ENCODE measurements around the gene ST3GAL4.

The ST3GAL4 gene

DNA sequence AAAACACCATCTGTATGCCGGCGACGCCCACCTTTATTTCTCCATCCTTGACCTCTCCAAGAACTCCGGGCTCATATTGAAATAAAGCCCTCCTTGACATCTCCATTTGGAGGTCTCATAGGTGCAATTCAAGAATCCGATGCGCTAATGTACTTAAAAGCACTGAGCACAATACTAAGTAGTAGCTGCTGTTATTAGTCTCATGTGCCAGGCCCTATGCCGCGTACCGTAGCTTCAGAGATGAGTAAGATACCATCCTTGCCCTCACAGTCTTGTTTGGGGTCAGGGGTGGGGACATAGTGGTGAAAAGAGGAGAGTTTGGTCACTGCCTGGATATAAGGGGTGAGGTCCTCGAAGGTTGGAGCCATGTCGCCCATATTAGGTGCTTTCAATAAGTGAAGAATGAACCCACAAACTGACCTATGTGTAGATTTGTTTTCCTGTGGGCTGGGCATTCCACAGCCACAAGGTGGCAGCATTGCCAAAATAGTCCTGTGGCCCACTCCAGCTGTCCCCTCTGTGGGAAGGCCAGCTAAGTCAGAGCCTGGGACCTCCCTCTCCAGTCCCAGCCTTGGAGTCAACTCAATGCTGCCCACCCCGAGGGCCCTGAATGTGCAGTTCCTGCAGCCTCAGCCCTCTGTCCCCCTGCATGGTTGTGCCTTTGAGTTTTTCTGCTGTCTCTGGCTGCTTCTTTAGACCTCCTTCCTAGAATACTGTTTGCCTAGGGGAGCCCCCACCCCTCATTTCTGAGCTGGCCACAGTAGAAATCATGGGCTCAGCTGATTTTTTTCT, 45.1 kb upstream of the ST3GAL4 start:
- TF ChIP-seq TAF1 (IDR thresholded peaks at IDR 0.05; ENCODE audit: borderline replicate concordance, insufficient read depth, low read length) (no peak), POLR2AphosphoS5 (IDR thresholded peaks at IDR 0.05; ENCODE audit: low read depth, low read length) (no peak), SIN3A (IDR thresholded peaks at IDR 0.05; ENCODE audit: borderline replicate concordance, insufficient read depth, low read length) (no peak), FOXP2 (optimal IDR thresholded peaks at IDR 0.05; ENCODE audit: borderline replicate concordance, extremely low read depth, extremely low read length, insufficient read depth) (no peak)
- TF ChIP-seq, protein P1, sequence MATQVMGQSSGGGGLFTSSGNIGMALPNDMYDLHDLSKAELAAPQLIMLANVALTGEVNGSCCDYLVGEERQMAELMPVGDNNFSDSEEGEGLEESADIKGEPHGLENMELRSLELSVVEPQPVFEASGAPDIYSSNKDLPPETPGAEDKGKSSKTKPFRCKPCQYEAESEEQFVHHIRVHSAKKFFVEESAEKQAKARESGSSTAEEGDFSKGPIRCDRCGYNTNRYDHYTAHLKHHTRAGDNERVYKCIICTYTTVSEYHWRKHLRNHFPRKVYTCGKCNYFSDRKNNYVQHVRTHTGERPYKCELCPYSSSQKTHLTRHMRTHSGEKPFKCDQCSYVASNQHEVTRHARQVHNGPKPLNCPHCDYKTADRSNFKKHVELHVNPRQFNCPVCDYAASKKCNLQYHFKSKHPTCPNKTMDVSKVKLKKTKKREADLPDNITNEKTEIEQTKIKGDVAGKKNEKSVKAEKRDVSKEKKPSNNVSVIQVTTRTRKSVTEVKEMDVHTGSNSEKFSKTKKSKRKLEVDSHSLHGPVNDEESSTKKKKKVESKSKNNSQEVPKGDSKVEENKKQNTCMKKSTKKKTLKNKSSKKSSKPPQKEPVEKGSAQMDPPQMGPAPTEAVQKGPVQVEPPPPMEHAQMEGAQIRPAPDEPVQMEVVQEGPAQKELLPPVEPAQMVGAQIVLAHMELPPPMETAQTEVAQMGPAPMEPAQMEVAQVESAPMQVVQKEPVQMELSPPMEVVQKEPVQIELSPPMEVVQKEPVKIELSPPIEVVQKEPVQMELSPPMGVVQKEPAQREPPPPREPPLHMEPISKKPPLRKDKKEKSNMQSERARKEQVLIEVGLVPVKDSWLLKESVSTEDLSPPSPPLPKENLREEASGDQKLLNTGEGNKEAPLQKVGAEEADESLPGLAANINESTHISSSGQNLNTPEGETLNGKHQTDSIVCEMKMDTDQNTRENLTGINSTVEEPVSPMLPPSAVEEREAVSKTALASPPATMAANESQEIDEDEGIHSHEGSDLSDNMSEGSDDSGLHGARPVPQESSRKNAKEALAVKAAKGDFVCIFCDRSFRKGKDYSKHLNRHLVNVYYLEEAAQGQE (IDR thresholded peaks at IDR 0.05; ENCODE audit: insufficient read depth in 1 of 2, low read depth in 2 of 2, low read length in 2 of 2), result no peak

DNA sequence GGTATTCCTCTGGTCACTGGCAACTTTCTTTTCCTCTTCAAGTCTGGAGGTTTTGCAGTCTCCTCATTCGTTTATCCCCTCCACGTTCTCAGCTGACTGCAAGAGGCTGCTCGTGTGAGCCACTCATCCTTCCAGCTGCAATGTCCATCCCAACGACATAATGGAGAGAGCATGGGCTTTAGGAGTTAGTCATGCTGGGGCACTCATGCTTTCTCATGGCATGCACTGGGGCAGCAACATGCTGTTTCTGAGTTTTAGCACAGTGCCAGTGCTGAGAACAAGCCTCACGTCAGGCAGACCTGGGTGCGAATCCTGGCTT, 44.5 kb upstream of the ST3GAL4 start:
- TF ChIP-seq POLR2AphosphoS5 (IDR thresholded peaks at IDR 0.05; ENCODE audit: low read depth, low read length) (no peak), TAF1 (IDR thresholded peaks at IDR 0.05; ENCODE audit: borderline replicate concordance, insufficient read depth, low read length) (no peak), SIN3A (IDR thresholded peaks at IDR 0.05; ENCODE audit: borderline replicate concordance, insufficient read depth, low read length) (no peak), FOXP2 (optimal IDR thresholded peaks at IDR 0.05; ENCODE audit: borderline replicate concordance, extremely low read depth, extremely low read length, insufficient read depth) (no peak)
- TF ChIP-seq, protein P1 (IDR thresholded peaks at IDR 0.05; ENCODE audit: insufficient read depth in 1 of 2, low read depth in 2 of 2, low read length in 2 of 2), result no peak

DNA sequence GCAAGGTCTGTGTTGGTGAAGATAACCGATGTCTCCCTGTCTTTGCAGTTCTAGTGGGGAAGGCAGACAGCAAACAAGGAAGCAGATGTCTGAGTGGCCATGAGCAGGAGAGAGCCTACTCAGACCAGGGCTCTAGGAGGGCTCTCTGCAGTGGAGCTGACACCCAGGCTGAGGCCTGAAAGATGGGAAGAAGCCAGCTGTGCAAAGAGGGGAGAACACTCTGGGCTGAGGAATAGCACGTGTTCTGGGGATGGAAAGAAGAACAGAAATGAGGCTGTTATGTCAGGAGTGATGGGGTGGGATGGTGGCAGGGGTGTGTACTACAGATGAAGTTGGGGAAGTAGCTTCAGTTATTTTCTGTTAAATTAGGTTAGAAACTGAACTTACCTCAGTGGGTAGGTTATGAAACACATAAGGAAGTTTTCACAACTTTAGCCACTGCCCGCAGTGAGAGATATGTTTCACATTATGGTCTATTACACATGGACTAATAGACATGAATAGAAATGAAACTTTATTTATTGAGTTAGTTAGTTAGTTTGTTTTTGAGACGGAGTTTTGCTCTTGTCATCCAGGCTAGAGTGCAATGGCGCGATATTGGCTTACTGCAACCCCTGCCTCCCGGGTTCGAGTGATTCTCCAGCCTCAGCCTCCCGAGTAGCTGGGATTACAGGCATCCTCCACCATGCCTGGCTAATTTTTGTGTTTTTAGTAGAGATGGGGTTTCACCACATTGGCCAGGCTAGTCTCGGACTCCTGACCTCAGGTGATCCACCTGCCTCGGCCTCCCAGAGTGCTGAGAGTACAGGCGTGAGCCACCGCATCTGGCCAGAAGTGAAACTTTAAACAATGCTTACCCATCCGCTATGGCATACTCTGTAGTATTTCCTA, 43.8 kb upstream of the ST3GAL4 start:
- TF ChIP-seq TAF1 (IDR thresholded peaks at IDR 0.05; ENCODE audit: borderline replicate concordance, insufficient read depth, low read length), result no peak
- no peak for TF ChIP-seq FOXP2 (optimal IDR thresholded peaks at IDR 0.05; ENCODE audit: borderline replicate concordance, extremely low read depth, extremely low read length, insufficient read depth)
- TF ChIP-seq, protein P1 (IDR thresholded peaks at IDR 0.05; ENCODE audit: insufficient read depth in 1 of 2, low read depth in 2 of 2, low read length in 2 of 2), result no peak
- no peak for TF ChIP-seq POLR2AphosphoS5 (IDR thresholded peaks at IDR 0.05; ENCODE audit: low read depth, low read length)
- no peak for TF ChIP-seq SIN3A (IDR thresholded peaks at IDR 0.05; ENCODE audit: borderline replicate concordance, insufficient read depth, low read length)

DNA sequence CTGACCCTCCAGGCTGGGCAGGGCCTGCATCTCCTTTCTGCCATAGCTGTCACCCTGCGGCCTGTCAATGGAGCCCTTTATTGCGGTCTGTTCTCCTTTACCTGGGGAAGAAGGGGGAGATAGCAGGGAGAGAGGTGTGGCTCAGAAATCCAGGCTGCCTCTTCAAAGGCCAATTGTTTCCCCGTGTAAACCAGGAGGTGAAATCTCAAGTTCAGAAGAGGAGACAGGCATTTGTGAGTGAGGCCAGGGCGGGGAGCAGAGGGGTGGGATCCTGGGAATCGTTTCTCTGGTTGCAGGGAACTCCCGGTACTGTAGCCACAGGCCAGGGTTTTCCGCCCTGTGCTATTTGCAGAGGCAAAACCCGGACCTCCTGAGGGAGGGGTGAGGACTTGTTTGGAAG, 42.5 kb upstream of the ST3GAL4 start:
- TF ChIP-seq FOXP2 (optimal IDR thresholded peaks at IDR 0.05; ENCODE audit: borderline replicate concordance, extremely low read depth, extremely low read length, insufficient read depth) (no peak), SIN3A (IDR thresholded peaks at IDR 0.05; ENCODE audit: borderline replicate concordance, insufficient read depth, low read length) (no peak), POLR2AphosphoS5 (IDR thresholded peaks at IDR 0.05; ENCODE audit: low read depth, low read length) (no peak), TAF1 (IDR thresholded peaks at IDR 0.05; ENCODE audit: borderline replicate concordance, insufficient read depth, low read length) (no peak)
- TF ChIP-seq, protein P1 (IDR thresholded peaks at IDR 0.05; ENCODE audit: insufficient read depth in 1 of 2, low read depth in 2 of 2, low read length in 2 of 2), result no peak

Measured in PFSK-1 (cell line).